Measurements from ENCODE around the gene CDH22. TPM values are rescaled to one million over a fixed set of nuclear protein-coding genes. Genes with fewer than 3 reads are reported as not detected.

The CDH22 gene
- total and polyA plus RNA-seq, 2 donors (not counting 1 experiment from before 2014, with no cell fraction given): not detected

GRCh38 chr20:46336735-46337134, 28.4 kb upstream of the CDH22 start:
- DNase-seq (ENCODE audit: low read depth in 2 of 2): no peak
- no peak overlapping the region for H3K4me3 ChIP-seq (replicated peaks in 1 of 4; ENCODE audit: control extremely low read depth in 1 of 4, insufficient read depth in 1 of 4, low read depth in 3 of 4, low read length in 4 of 4)
- no peaks in the 10 kb centered on the region for H4K20me1 ChIP-seq (ENCODE audit: control insufficient read depth, extremely low read depth, insufficient read depth, low read length)
- H3K4me2 ChIP-seq (ENCODE audit: extremely low read depth, insufficient read depth, low read length): no peak overlapping the region
- H3K9me3 ChIP-seq (ENCODE audit: control insufficient read depth, insufficient read depth, low read depth, low read length): no peaks in the 10 kb centered on the region
- no peak overlapping the region for H2AFZ ChIP-seq (ENCODE audit: low read length)
- no peak overlapping the region for H3K9ac ChIP-seq (ENCODE audit: insufficient read depth, low read length)
- no peak for TF ChIP-seq EZH2 (IDR thresholded peaks at IDR 0.05; ENCODE audit: low read length, missing control alignments)
- TF ChIP-seq CTCF (conservative IDR thresholded peaks at IDR 0.05 in 1 of 2, IDR thresholded peaks at IDR 0.05 in 1 of 2; ENCODE audit: low read depth in 1 of 2, low read length in 2 of 2): no peak
- peaks cover 41% of the 10 kb centered on the region for H3K27me3 ChIP-seq (ENCODE audit: control insufficient read depth, insufficient read depth, low read length)
- no peak overlapping the region for H3K27ac ChIP-seq (ENCODE audit: insufficient read depth, low read length)
- no peaks in the 10 kb centered on the region for H3K4me1 ChIP-seq (ENCODE audit: control insufficient read depth, extremely low read depth, insufficient read depth, low read length)
- H3K79me2 ChIP-seq (ENCODE audit: control insufficient read depth, insufficient read depth, low read length): no peaks in the 10 kb centered on the region
- H3K36me3 ChIP-seq (ENCODE audit: control insufficient read depth, insufficient read depth, low read length): no peaks in the 10 kb centered on the region

GRCh38 chr20:46334303-46334904, 26.1 kb upstream of the CDH22 start:
- no peak for TF ChIP-seq EZH2 (IDR thresholded peaks at IDR 0.05; ENCODE audit: low read length, missing control alignments)
- TF ChIP-seq CTCF (conservative IDR thresholded peaks at IDR 0.05 in 1 of 2, IDR thresholded peaks at IDR 0.05 in 1 of 2; ENCODE audit: low read depth in 1 of 2, low read length in 2 of 2): no peak
- Histone ChIP-seq H3K27me3 (ENCODE audit: control insufficient read depth, insufficient read depth, low read length) (peaks cover 35% of the 10 kb centered on the region), H3K4me1 (ENCODE audit: control insufficient read depth, extremely low read depth, insufficient read depth, low read length) (no peaks in the 10 kb centered on the region)

GRCh38 chr20:46333161-46333991, 25.1 kb upstream of the CDH22 start:
- TF ChIP-seq EZH2 (IDR thresholded peaks at IDR 0.05; ENCODE audit: low read length, missing control alignments) (no peak), CTCF (conservative IDR thresholded peaks at IDR 0.05 in 1 of 2, IDR thresholded peaks at IDR 0.05 in 1 of 2; ENCODE audit: low read depth in 1 of 2, low read length in 2 of 2) (no peak)
- no peak overlapping the region for H2AFZ ChIP-seq (ENCODE audit: low read length)
- H3K4me1 ChIP-seq (ENCODE audit: control insufficient read depth, extremely low read depth, insufficient read depth, low read length): no peaks in the 10 kb centered on the region
- no peak overlapping the region for H3K4me3 ChIP-seq (replicated peaks in 1 of 4; ENCODE audit: control extremely low read depth in 1 of 4, insufficient read depth in 1 of 4, low read depth in 3 of 4, low read length in 4 of 4)
- no peak for DNase-seq (ENCODE audit: low read depth in 2 of 2)
- no peaks in the 10 kb centered on the region for H3K9me3 ChIP-seq (ENCODE audit: control insufficient read depth, insufficient read depth, low read depth, low read length)
- no peaks in the 10 kb centered on the region for H4K20me1 ChIP-seq (ENCODE audit: control insufficient read depth, extremely low read depth, insufficient read depth, low read length)
- no peaks in the 10 kb centered on the region for H3K36me3 ChIP-seq (ENCODE audit: control insufficient read depth, insufficient read depth, low read length)
- H3K4me2 ChIP-seq (ENCODE audit: extremely low read depth, insufficient read depth, low read length): no peak overlapping the region
- no peak overlapping the region for H3K27ac ChIP-seq (ENCODE audit: insufficient read depth, low read length)
- H3K79me2 ChIP-seq (ENCODE audit: control insufficient read depth, insufficient read depth, low read length): no peaks in the 10 kb centered on the region
- no peak overlapping the region for H3K9ac ChIP-seq (ENCODE audit: insufficient read depth, low read length)
- H3K27me3 ChIP-seq (ENCODE audit: control insufficient read depth, insufficient read depth, low read length): peaks cover 27% of the 10 kb centered on the region

More at GRCh38 chr20:46334303-46334904, 26.1 kb upstream of the CDH22 start:
- DNase-seq (ENCODE audit: low read depth in 2 of 2): no peak
- Histone ChIP-seq H3K79me2 (ENCODE audit: control insufficient read depth, insufficient read depth, low read length) (no peaks in the 10 kb centered on the region), H3K4me3 (replicated peaks in 1 of 4; ENCODE audit: control extremely low read depth in 1 of 4, insufficient read depth in 1 of 4, low read depth in 3 of 4, low read length in 4 of 4) (no peak overlapping the region), H3K9ac (ENCODE audit: insufficient read depth, low read length) (no peak overlapping the region), H3K4me2 (ENCODE audit: extremely low read depth, insufficient read depth, low read length) (no peak overlapping the region), H2AFZ (ENCODE audit: low read length) (no peak overlapping the region), H3K9me3 (ENCODE audit: control insufficient read depth, insufficient read depth, low read depth, low read length) (no peaks in the 10 kb centered on the region), H4K20me1 (ENCODE audit: control insufficient read depth, extremely low read depth, insufficient read depth, low read length) (no peaks in the 10 kb centered on the region), H3K27ac (ENCODE audit: insufficient read depth, low read length) (no peak overlapping the region), H3K36me3 (ENCODE audit: control insufficient read depth, insufficient read depth, low read length) (no peaks in the 10 kb centered on the region)
